Sciatic nerve (tissue), 2 donors: ENCODE data around the gene MEIS2. TPM values are rescaled to one million over a fixed set of nuclear protein-coding genes. Genes with fewer than 3 reads are reported as not detected.

Source experiments
- ATAC-seq: fragments of 200-7000 bp; cut with Tn5 transposase; one replicate; pipeline ENCODE4 v1.9.1; 2020; ENCODE audit warnings: mild to moderate bottlenecking, moderate library complexity
- DNase-seq: peaks from one replicate; pipeline ENCODE4 v3.0.0-alpha.2; 2020; ENCODE audit warnings: low spot score
- intact Hi-C: fragments of 100-400 bp; cut with DNase I; formaldehyde crosslinking; loops from one replicate; pipeline ENCODE4 v1.14.2; 2022
- total RNA-seq: library from RNA; stranded (reverse); fragmentation: NEBNext Ultra II Directional; extraction: Animal tissue kit (Norgen Biotek cat#: 25700); gene quantifications from one replicate; pipeline ENCODE4 v1.2.1, GENCODE V29; 2021
- donor health status: DM: no; HTN: no; CAD: no.
- donor health status: DM: no; HTN: no; CAD: no.

MEIS2 gene
- total RNA-seq, 1 donor from 2014 or later: 22.0 TPM

- DNase-seq (no peak), ATAC-seq (no peak)
- intact Hi-C loops: no loop called here
Observed at GRCh38 chr15:37054336-37054735, 46.0 kb downstream of the MEIS2 start.

GRCh38 chr15:37053166-37053565 lies 47.2 kb downstream of the MEIS2 start:
- DNase-seq (no peak), ATAC-seq (no peak)
- intact Hi-C loops: no loop called here

- no peak for DNase-seq
- no peak for ATAC-seq
- intact Hi-C loops: no loop called here
Observed at GRCh38 chr15:37050345-37050744, 50.0 kb downstream of the MEIS2 start.

GRCh38 chr15:37046876-37047614 lies 53.3 kb downstream of the MEIS2 start:
- DNase-seq (no peak), ATAC-seq (no peak)
- intact Hi-C loops: no loop called here

GRCh38 chr15:37045859-37046740 lies 54.2 kb downstream of the MEIS2 start:
- no peak for DNase-seq
- intact Hi-C loops: no loop called here
- ATAC-seq: no peak

- ATAC-seq (no peak), DNase-seq (no peak)
- intact Hi-C loops: no loop called here
Observed at GRCh38 chr15:37044915-37045648, 55.3 kb downstream of the MEIS2 start.

GRCh38 chr15:37041836-37042235 lies 58.5 kb downstream of the MEIS2 start:
- intact Hi-C loops: no loop called here
- ATAC-seq: no peak
- no peak for DNase-seq

- no peak for DNase-seq
- intact Hi-C loops: no loop called here
- no peak for ATAC-seq
Observed at GRCh38 chr15:37041042-37041441, 59.3 kb downstream of the MEIS2 start.

- no peak for DNase-seq
- no peak for ATAC-seq
- intact Hi-C loops: no loop called here
Observed at GRCh38 chr15:37040072-37040742, 60.1 kb downstream of the MEIS2 start.

- DNase-seq: no peak
- ATAC-seq: no peak
- intact Hi-C loops: no loop called here
Observed at GRCh38 chr15:37038716-37039106, 61.6 kb downstream of the MEIS2 start.

- DNase-seq: no peak
- no peak for ATAC-seq
- intact Hi-C loops: no loop called here
Observed at GRCh38 chr15:37037850-37038715, 62.3 kb downstream of the MEIS2 start.

GRCh38 chr15:37037071-37037655 lies 63.2 kb downstream of the MEIS2 start:
- DNase-seq (no peak), ATAC-seq (no peak)
- intact Hi-C loops: no loop called here

- intact Hi-C loops: no loop called here
- DNase-seq: no peak
- ATAC-seq: no peak
Observed at GRCh38 chr15:37034835-37035748, 65.3 kb downstream of the MEIS2 start.

GRCh38 chr15:37034392-37034791 lies 66.0 kb downstream of the MEIS2 start:
- intact Hi-C loops: no loop called here
- no peak for DNase-seq
- no peak for ATAC-seq

GRCh38 chr15:37032091-37032775 lies 68.1 kb downstream of the MEIS2 start:
- intact Hi-C loops: no loop called here
- DNase-seq (no peak), ATAC-seq (no peak)

- no peak for ATAC-seq
- intact Hi-C loops: no loop called here
- no peak for DNase-seq
Observed at GRCh38 chr15:37031198-37031597, 69.2 kb downstream of the MEIS2 start.
